Urinary bladder (tissue), 4 donors: Measurements from ENCODE around the gene ACTR1A. TPM values are rescaled to one million over a fixed set of nuclear protein-coding genes. Genes with fewer than 3 reads are reported as not detected.

Experiments
- DNase-seq: peaks from one replicate; pipeline ENCODE4 v3.0.0-alpha.2; 2015; ENCODE audit errors: extremely low spot score
- H3K27ac ChIP-seq: one replicate; pipeline ENCODE4 v1.5.1; 2013; ENCODE audit warnings: low read depth, mild to moderate bottlenecking, moderate library complexity
- H3K36me3 ChIP-seq: one replicate; pipeline ENCODE4 v1.6.1; 2013; ENCODE audit warnings: mild to moderate bottlenecking, moderate library complexity; ENCODE audit not compliant: insufficient read depth
- H3K4me1 ChIP-seq: one replicate; pipeline ENCODE4 v1.6.1; 2013; ENCODE audit warnings: mild to moderate bottlenecking, moderate library complexity; ENCODE audit not compliant: insufficient read depth
- H3K4me3 ChIP-seq: one replicate; pipeline ENCODE4 v1.5.1; 2013; ENCODE audit warnings: low read depth, low read length
- WGBS: extraction: QIAGEN DNeasy Blood & Tissue Kit; methylation state at CpG from one replicate; pipeline ENCODE4 v1.1.7; 2013; 5-methylcytosine and 5-hydroxymethylcytosine counted together
- polyA plus RNA-seq: library from polyadenylated mRNA; stranded (reverse); fragments of 200-250 nt; gene quantifications from one replicate; pipeline ENCODE4 v1.2.3, GENCODE V29; 2013
- total RNA-seq: library from RNA; depleted of rRNA; stranded (reverse); fragments of >200 nt; gene quantifications from one replicate; pipeline ENCODE4 v1.2.3, GENCODE V29; 2014
- donor health status: healthy with polysubstance abuse.
- donor health status: healthy.

Gene ACTR1A
- total and polyA plus RNA-seq, 2 donors, result 64.7 to 111 TPM

- no peak for DNase-seq
- no peak overlapping the region for H3K27ac ChIP-seq
- peaks cover 4% of the 10 kb centered on the region for H3K36me3 ChIP-seq
- no peaks in the 10 kb centered on the region for H3K4me1 ChIP-seq
- H3K4me3 ChIP-seq, result no peak overlapping the region
- WGBS, result 88% methylated on average over 18 of the region's 18 CpGs
Measured at GRCh38 chr10:102485093-102485784, 17.3 kb downstream of the ACTR1A start.

DNA sequence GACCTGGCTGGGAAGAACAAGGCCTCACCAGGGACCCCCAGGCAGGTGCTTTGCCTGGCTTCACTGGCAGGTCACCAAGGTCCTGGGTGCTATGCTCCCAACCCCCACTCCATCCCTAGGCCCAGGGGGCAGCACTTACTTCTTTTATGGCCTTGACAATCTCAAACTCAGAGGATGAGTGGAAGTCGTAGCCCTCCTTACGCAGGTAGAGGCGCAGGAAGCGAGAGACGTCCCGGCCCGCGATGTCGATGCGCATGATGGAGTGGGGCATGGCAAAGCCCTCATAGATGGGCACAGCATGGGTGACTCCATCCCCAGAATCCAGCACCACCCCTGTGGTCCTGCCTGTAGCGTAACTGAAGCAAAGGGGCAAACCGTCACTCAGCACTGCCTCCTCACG, 18.5 kb downstream of the ACTR1A start:
- Histone ChIP-seq H3K4me1 (no peaks in the 10 kb centered on the region), H3K4me3 (no peak overlapping the region), H3K36me3 (peaks cover 4% of the 10 kb centered on the region), H3K27ac (no peak overlapping the region)
- 97% methylated on average over 13 of the region's 13 CpGs for WGBS
- DNase-seq, result no peak

GRCh38 chr10:102480396-102480795, 22.1 kb downstream of the ACTR1A start:
- H3K4me3 ChIP-seq, result no peak overlapping the region
- H3K4me1 ChIP-seq, result no peaks in the 10 kb centered on the region
- no peak for DNase-seq
- H3K27ac ChIP-seq, result no peak overlapping the region
- WGBS, result 86% methylated on average over 9 of the region's 9 CpGs
- H3K36me3 ChIP-seq, result peaks cover 2% of the 10 kb centered on the region

DNA sequence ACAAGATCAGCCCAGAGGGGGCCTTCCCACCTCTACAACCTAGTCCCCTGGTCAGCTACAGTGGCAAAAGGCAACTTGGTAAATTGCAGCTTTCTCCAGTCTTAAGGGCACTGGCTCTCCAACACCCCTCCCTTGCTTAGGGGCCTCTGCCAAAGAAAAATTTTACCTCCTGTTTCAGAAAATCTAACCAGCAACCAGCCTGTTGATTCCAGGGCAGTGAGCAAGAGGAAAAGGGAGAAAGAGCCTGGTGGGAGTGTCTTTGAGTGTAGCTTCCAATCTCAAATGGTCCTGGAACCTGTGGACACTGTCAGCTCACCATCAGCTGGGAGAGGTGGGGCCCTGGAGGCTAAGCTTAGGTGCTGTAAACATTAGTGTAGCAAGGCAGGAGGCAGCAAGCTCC, 22.9 kb downstream of the ACTR1A start:
- no peaks in the 10 kb centered on the region for H3K4me1 ChIP-seq
- DNase-seq, result no peak
- no peak overlapping the region for H3K4me3 ChIP-seq
- no peak overlapping the region for H3K27ac ChIP-seq
- H3K36me3 ChIP-seq, result no peaks in the 10 kb centered on the region

- Histone ChIP-seq H3K4me1 (no peaks in the 10 kb centered on the region), H3K4me3 (no peak overlapping the region), H3K27ac (no peak overlapping the region), H3K36me3 (no peaks in the 10 kb centered on the region)
- no peak for DNase-seq
- WGBS, result 62% methylated on average over 9 of the region's 9 CpGs
Measured at GRCh38 chr10:102476466-102477141, 25.9 kb downstream of the ACTR1A start.

- no peak for DNase-seq
- 86% methylated on average over 9 of the region's 9 CpGs for WGBS
Measured at GRCh38 chr10:102475451-102476040, 27.0 kb downstream of the ACTR1A start.

GRCh38 chr10:102473445-102474331, 28.8 kb downstream of the ACTR1A start:
- no peaks in the 10 kb centered on the region for H3K4me1 ChIP-seq
- no peaks in the 10 kb centered on the region for H3K36me3 ChIP-seq
- WGBS, result 84% methylated on average over 27 of the region's 27 CpGs
- H3K27ac ChIP-seq, result no peak overlapping the region
- no peak overlapping the region for H3K4me3 ChIP-seq
- no peak for DNase-seq

More at GRCh38 chr10:102475451-102476040, 27.0 kb downstream of the ACTR1A start:
- Histone ChIP-seq H3K36me3 (no peaks in the 10 kb centered on the region), H3K4me3 (no peak overlapping the region), H3K4me1 (no peaks in the 10 kb centered on the region), H3K27ac (no peak overlapping the region)

DNA sequence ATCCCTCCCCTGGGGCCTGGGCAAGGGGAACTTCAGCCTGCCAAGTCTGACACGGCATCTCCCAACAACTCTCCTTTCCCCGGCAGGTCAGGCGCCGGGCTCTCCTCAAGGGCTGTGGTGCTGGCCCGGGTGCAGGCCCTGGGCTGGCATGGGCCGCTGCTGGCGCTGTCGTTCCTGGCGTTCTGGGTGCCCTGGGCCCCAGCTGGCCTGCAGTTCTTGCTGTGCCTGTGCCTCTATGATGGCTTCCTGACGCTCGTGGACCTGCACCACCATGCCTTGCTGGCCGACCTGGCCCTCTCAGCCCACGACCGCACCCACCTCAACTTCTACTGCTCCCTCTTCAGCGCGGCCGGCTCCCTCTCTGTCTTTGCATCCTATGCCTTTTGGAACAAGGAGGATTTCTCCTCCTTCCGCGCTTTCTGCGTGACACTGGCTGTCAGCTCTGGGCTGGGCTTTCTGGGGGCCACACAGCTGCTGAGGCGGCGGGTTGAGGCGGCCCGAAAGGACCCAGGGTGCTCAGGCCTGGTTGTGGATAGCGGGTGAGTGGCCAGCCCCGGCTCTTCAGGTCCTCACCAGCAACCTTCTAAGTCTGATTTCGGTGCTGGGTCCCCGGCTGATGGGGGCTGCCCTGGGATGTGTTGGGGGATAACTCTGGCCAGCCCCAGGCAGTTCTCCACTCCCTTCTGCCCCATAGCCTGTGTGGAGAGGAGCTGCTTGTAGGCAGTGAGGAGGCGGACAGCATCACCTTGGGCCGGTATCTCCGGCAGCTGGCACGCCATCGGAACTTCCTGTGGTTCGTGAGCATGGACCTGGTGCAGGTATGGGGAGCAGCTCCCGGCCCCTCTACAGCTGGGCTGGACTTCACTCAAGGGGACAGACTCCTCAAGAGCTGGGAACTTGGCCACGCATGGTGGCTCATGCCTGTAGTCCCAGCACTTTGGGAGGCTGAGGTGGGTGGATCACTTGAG, 31.6 kb downstream of the ACTR1A start:
- no peak for DNase-seq
- H3K4me1 ChIP-seq, result no peaks in the 10 kb centered on the region
- H3K27ac ChIP-seq, result no peak overlapping the region
- H3K4me3 ChIP-seq, result no peak overlapping the region
- no peaks in the 10 kb centered on the region for H3K36me3 ChIP-seq
- WGBS, result 90% methylated on average over 36 of the region's 36 CpGs

DNA sequence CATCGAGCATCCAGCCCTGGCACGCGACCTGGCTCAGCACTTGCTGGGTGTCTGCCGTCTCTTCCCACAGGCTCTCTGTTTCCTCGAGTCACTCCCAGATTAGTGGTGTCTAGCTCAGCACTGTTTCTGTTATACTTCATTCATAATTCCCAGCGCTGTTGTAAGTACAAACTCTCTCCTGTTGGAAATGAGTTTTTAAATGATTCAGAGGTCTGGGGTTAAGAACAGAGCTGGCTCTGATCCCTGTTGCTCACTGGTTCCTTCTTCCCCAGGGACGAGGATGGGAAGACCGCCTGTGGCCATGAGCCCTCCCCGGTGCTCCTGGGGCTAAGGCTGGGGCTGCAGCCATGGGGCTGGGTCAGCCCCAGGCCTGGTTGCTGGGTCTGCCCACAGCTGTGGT, 33.8 kb downstream of the ACTR1A start:
- H3K27ac ChIP-seq, result no peak overlapping the region
- H3K36me3 ChIP-seq, result no peaks in the 10 kb centered on the region
- 66% methylated on average over 9 of the region's 9 CpGs for WGBS
- no peak overlapping the region for H3K4me3 ChIP-seq
- no peak for DNase-seq
- no peaks in the 10 kb centered on the region for H3K4me1 ChIP-seq

- DNase-seq, result no peak
- Histone ChIP-seq H3K27ac (no peak overlapping the region), H3K4me1 (no peaks in the 10 kb centered on the region), H3K4me3 (no peak overlapping the region), H3K36me3 (no peaks in the 10 kb centered on the region)
- WGBS, result 53% methylated on average over 6 of the region's 6 CpGs
Measured at GRCh38 chr10:102467971-102468438, 34.5 kb downstream of the ACTR1A start.

DNA sequence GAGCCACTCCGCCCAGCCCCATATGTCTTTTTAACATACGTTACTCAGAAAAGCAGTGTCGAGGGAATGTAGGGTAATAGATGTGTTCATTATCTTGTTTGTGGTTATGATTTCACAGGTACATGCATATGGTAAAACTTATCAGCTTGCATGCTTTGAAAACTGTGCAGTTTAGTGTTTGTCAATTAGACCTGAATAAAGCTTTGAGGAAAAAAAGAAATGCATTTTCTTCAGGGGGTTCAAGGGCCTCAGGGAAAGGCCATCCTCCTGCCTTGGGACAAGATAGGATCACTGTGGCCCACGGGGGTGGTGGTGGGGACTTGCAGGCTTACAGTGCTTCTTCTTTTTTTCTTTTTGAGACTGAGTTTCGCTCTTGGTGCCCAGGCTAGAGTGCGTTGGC, 35.2 kb downstream of the ACTR1A start:
- no peaks in the 10 kb centered on the region for H3K36me3 ChIP-seq
- no peak for DNase-seq
- no peaks in the 10 kb centered on the region for H3K4me1 ChIP-seq
- H3K27ac ChIP-seq, result no peak overlapping the region
- no peak overlapping the region for H3K4me3 ChIP-seq
- WGBS, result 82% methylated on average over 6 of the region's 6 CpGs

DNA sequence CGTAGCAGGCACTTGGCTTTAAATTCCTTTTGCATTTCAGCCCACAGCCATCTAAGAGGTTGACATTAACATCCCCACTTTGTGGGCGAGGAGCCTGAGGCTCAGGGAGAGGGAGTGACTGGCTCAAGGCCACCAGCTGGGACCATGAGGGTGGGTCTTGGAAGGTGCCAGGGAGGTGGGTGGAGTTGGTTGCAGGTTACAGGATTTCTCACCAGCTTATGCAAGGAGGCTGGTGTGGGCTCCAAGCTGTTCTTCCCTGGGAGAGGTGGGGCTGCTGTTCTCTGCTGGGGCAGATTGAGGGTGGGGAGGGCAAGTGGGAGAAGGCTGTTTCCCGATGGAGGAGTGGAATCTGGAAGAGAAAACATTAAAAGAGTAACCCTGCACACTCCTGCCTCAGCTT, 37.0 kb downstream of the ACTR1A start:
- Histone ChIP-seq H3K36me3 (no peaks in the 10 kb centered on the region), H3K4me1 (no peaks in the 10 kb centered on the region), H3K27ac (no peak overlapping the region), H3K4me3 (no peak overlapping the region)
- 45% methylated on average over 3 of the region's 3 CpGs for WGBS
- DNase-seq, result no peak
